Fibroblast of lung (primary cell): ENCODE measurements around the gene APBA2. TPM values are rescaled to one million over a fixed set of nuclear protein-coding genes. Genes with fewer than 3 reads are reported as not detected.

ENCODE experiments used
- DNase-seq, 2 donors: peaks; one replicate each; pipeline versions ENCODE4 v3.0.0 to v3.0.0-alpha.2; 2010; ENCODE audit warnings: low read depth in 2 of 2
- H2AFZ ChIP-seq: 2 replicates; pipeline ENCODE4 v1.5.1; 2012; ENCODE audit warnings: low read length, control low read depth, inconsistent platforms
- H3K27ac ChIP-seq: 2 replicates; pipeline ENCODE4 v1.5.1; 2011; ENCODE audit warnings: low read length, control low read depth; ENCODE audit not compliant: insufficient read depth
- H3K27me3 ChIP-seq: 2 replicates; pipeline ENCODE4 v1.5.1; 2011; ENCODE audit warnings: mild to moderate bottlenecking, low read length; ENCODE audit not compliant: control insufficient read depth, insufficient read depth
- H3K36me3 ChIP-seq: 2 replicates; pipeline ENCODE4 v1.5.1; 2011; ENCODE audit warnings: low read length; ENCODE audit not compliant: control insufficient read depth, insufficient read depth
- H3K4me1 ChIP-seq: 2 replicates; pipeline ENCODE4 v1.5.1; 2011; ENCODE audit warnings: low read length; ENCODE audit not compliant: control insufficient read depth, insufficient read depth; ENCODE audit errors: extremely low read depth
- H3K4me2 ChIP-seq: 2 replicates; pipeline ENCODE4 v1.5.1; 2011; ENCODE audit warnings: low read length, control low read depth; ENCODE audit not compliant: insufficient read depth; ENCODE audit errors: extremely low read depth
- H3K4me3 ChIP-seq, 4 experiments: fragments of 200-600 bp in 1 of 4; sonication (generic) in 1 of 4; replicated peaks in 1 of 4; 2 replicates each; pipeline ENCODE4 v1.5.1; 2011 to 2016; ENCODE audit warnings: low read length in 4 of 4, low read depth in 3 of 4, mild to moderate bottlenecking in 3 of 4, control low read depth in 2 of 4, inconsistent platforms in 1 of 4, mixed read lengths in 1 of 4; ENCODE audit not compliant: insufficient read depth in 1 of 4; ENCODE audit errors: control extremely low read depth in 1 of 4
- H3K79me2 ChIP-seq: 2 replicates; pipeline ENCODE4 v1.5.1; 2012; ENCODE audit warnings: mild to moderate bottlenecking, low read length, inconsistent platforms; ENCODE audit not compliant: control insufficient read depth, insufficient read depth
- H3K9ac ChIP-seq: 2 replicates; pipeline ENCODE4 v1.5.1; 2011; ENCODE audit warnings: mild to moderate bottlenecking, low read length, control low read depth; ENCODE audit not compliant: insufficient read depth
- H3K9me3 ChIP-seq: 2 replicates; pipeline ENCODE4 v1.5.1; 2012; ENCODE audit warnings: low read depth, low read length; ENCODE audit not compliant: control insufficient read depth, insufficient read depth
- H4K20me1 ChIP-seq: 2 replicates; pipeline ENCODE4 v1.5.1; 2011; ENCODE audit warnings: low read length; ENCODE audit not compliant: control insufficient read depth, insufficient read depth; ENCODE audit errors: extremely low read depth
- EZH2 ChIP-seq: IDR thresholded peaks from 2 replicates; pipeline ENCODE4 v1.5.1; 2012; ENCODE audit warnings: low read length, control low read depth, mild to moderate bottlenecking; ENCODE audit errors: missing control alignments
- polyA plus RNA-seq, 2 donors: library from polyadenylated mRNA; depleted of rRNA in 1 of 2; stranded (reverse) in 1 of 2; unstranded in 1 of 2; fragments of >200 nt; gene quantifications; 2 replicates each; pipeline ENCODE4 v1.2.1, GENCODE V29; 2011 to 2012; ENCODE audit warnings: missing spikeins in 1 of 2
- total RNA-seq: library from RNA; depleted of rRNA; stranded (reverse); fragments of >200 nt; gene quantifications from 2 replicates; pipeline ENCODE4 v1.2.1, GENCODE V29; 2014
- TF ChIP-seq, protein P1 (sequence below), 2 donors: IDR thresholded peaks in 1 of 2; conservative IDR thresholded peaks in 1 of 2; 1 replicate in 1 of 2; 2 replicates in 1 of 2; pipeline ENCODE4 v1.5.1; 2011 to 2012; ENCODE audit warnings: low read length in 2 of 2, control low read depth in 1 of 2, inconsistent platforms in 1 of 2, low read depth in 1 of 2, mild to moderate bottlenecking in 1 of 2

Gene APBA2
- total and polyA plus RNA-seq, 2 donors (not counting 1 experiment from before 2014, with no cell fraction given) = 9.5 to 20.3 TPM

DNA sequence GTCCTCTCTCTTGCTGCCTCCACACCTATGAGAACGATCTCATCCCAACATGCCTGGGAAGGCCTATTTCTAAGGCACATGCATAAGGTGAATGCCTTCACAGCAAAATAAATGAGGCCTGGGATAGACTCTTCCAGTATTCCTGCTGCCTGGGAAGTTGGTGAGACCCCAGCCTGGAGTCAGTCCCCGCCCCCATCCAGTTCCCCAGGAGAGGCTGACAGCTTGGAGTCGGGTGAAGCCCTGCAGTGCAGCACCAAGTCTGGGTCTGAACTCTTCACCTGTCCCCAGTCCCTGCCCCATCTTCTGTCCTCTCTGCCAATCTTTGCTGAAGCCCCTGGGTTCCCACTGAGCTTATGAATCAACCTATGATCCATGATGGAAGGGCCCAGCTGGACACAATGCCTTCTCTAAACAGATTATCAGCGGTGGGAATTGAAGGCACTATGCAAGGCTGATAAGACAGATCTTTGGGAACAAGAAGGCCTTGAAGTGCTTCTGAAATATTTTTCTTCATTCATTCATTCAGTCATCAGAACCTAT, 10.2 kb upstream of the APBA2 start:
- Histone ChIP-seq H4K20me1 (no peaks in the 10 kb centered on the region), H3K9me3 (no peaks in the 10 kb centered on the region), H3K4me3 (no peak overlapping the region), H3K4me1 (no peaks in the 10 kb centered on the region), H3K27ac (no peak overlapping the region), H3K27me3 (no peaks in the 10 kb centered on the region), H3K9ac (no peak overlapping the region), H3K79me2 (no peaks in the 10 kb centered on the region), H2AFZ (no peak overlapping the region), H3K4me2 (no peak overlapping the region), H3K36me3 (no peaks in the 10 kb centered on the region)
- DNase-seq = no peak
- no peak for TF ChIP-seq EZH2
- TF ChIP-seq, protein P1, sequence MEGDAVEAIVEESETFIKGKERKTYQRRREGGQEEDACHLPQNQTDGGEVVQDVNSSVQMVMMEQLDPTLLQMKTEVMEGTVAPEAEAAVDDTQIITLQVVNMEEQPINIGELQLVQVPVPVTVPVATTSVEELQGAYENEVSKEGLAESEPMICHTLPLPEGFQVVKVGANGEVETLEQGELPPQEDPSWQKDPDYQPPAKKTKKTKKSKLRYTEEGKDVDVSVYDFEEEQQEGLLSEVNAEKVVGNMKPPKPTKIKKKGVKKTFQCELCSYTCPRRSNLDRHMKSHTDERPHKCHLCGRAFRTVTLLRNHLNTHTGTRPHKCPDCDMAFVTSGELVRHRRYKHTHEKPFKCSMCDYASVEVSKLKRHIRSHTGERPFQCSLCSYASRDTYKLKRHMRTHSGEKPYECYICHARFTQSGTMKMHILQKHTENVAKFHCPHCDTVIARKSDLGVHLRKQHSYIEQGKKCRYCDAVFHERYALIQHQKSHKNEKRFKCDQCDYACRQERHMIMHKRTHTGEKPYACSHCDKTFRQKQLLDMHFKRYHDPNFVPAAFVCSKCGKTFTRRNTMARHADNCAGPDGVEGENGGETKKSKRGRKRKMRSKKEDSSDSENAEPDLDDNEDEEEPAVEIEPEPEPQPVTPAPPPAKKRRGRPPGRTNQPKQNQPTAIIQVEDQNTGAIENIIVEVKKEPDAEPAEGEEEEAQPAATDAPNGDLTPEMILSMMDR (conservative IDR thresholded peaks at IDR 0.05 in 1 of 2, IDR thresholded peaks at IDR 0.05 in 1 of 2; ENCODE audit: low read depth in 1 of 2, low read length in 2 of 2) = no peak

DNA sequence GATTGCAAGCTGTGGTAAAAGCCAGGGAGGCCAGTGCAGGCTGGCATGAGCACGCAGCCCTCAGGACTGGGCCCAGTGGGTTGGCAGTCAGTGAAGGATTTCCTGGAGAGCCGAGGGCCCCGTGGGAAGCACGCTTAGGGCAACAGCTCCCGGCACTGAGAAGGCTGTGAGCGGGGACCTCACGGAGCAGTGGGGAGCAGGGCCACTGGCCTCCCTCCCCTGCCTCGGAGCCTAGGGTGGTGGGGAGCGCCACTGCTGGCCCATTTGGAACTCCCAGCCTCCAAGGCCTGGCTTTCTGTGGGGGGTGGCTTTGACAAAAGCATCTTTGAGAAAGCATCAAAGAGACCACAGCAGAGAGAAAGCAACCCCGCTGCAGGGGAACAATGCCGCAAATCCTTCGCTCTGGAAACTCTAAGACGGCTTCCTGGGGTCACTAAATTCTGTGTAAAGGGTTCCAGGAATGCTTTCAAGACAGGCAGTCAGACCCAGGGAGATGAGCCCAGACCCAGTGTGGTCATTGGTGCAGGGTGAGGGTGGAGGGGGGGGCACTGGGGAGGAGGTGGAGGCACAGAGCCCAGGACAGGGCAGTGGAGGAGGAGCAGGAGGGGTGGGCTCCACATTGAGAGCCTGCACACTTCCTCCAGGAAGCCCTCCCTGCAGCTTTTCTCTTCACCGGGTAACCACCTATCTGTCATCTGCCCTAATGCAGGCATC, 9.5 kb upstream of the APBA2 start:
- no peak overlapping the region for H3K4me3 ChIP-seq
- no peaks in the 10 kb centered on the region for H3K4me1 ChIP-seq
- no peaks in the 10 kb centered on the region for H3K9me3 ChIP-seq
- no peak overlapping the region for H3K4me2 ChIP-seq
- no peaks in the 10 kb centered on the region for H4K20me1 ChIP-seq
- no peak overlapping the region for H3K27ac ChIP-seq
- H3K27me3 ChIP-seq = no peaks in the 10 kb centered on the region
- H2AFZ ChIP-seq = no peak overlapping the region
- no peak overlapping the region for H3K9ac ChIP-seq
- no peaks in the 10 kb centered on the region for H3K36me3 ChIP-seq
- H3K79me2 ChIP-seq = no peaks in the 10 kb centered on the region
- no peak for TF ChIP-seq EZH2
- TF ChIP-seq, protein P1 (conservative IDR thresholded peaks at IDR 0.05 in 1 of 2, IDR thresholded peaks at IDR 0.05 in 1 of 2; ENCODE audit: low read depth in 1 of 2, low read length in 2 of 2) = no peak
- no peak for DNase-seq

DNA sequence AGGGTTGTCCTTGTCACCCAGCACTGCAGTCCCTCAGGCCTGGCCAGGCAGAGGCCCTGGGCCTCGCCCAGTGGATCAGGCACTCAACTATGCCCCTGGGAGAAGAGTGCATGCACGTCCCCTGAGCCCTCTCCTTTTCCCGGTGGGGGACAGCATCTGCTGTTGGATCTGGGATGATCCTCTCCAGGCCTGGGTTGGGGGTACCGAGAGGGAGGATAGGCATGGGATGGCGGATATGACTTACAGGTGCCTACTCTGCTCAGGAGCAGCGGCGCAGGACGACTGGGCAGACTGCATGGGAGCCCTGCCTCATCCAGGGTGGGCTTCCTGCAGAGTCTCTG, 9.0 kb upstream of the APBA2 start:
- Histone ChIP-seq H3K79me2 (no peaks in the 10 kb centered on the region), H2AFZ (no peak overlapping the region), H3K4me1 (no peaks in the 10 kb centered on the region), H3K9me3 (no peaks in the 10 kb centered on the region), H3K27ac (no peak overlapping the region), H3K9ac (no peak overlapping the region), H3K4me2 (no peak overlapping the region), H3K36me3 (no peaks in the 10 kb centered on the region), H3K4me3 (no peak overlapping the region), H4K20me1 (no peaks in the 10 kb centered on the region), H3K27me3 (no peaks in the 10 kb centered on the region)
- TF ChIP-seq EZH2 = no peak
- TF ChIP-seq, protein P1 (conservative IDR thresholded peaks at IDR 0.05 in 1 of 2, IDR thresholded peaks at IDR 0.05 in 1 of 2; ENCODE audit: low read depth in 1 of 2, low read length in 2 of 2) = no peak
- DNase-seq = no peak
